SU-DHL-6 (cell line): ENCODE results near the gene SYT9.

Experiments used
- EZH2phosphoT487 ChIP-seq: fragments of 200-600 bp; sonication (generic), shearing (Covaris generic); conservative IDR thresholded peaks from 2 replicates; pipeline ENCODE4 v1.6.1; 2018; ENCODE audit warnings: mild to moderate bottlenecking, antibody characterized with exemption, low read length, moderate library complexity, mixed read lengths
- TF ChIP-seq, protein P1 (sequence below): fragments of 200-600 bp; sonication (generic); IDR thresholded peaks from one replicate; pipeline ENCODE4 v1.5.1; 2017; ENCODE audit warnings: antibody characterized with exemption, mild to moderate bottlenecking, low read length, moderate library complexity; ENCODE audit not compliant: insufficient read depth, poor library complexity, severe bottlenecking

GRCh38 chr11:7275133-7275532 lies 23.4 kb downstream of the SYT9 start:
- TF ChIP-seq EZH2phosphoT487: no peak
- TF ChIP-seq, protein P1, sequence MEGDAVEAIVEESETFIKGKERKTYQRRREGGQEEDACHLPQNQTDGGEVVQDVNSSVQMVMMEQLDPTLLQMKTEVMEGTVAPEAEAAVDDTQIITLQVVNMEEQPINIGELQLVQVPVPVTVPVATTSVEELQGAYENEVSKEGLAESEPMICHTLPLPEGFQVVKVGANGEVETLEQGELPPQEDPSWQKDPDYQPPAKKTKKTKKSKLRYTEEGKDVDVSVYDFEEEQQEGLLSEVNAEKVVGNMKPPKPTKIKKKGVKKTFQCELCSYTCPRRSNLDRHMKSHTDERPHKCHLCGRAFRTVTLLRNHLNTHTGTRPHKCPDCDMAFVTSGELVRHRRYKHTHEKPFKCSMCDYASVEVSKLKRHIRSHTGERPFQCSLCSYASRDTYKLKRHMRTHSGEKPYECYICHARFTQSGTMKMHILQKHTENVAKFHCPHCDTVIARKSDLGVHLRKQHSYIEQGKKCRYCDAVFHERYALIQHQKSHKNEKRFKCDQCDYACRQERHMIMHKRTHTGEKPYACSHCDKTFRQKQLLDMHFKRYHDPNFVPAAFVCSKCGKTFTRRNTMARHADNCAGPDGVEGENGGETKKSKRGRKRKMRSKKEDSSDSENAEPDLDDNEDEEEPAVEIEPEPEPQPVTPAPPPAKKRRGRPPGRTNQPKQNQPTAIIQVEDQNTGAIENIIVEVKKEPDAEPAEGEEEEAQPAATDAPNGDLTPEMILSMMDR: no peak
